Measurements from ENCODE around the gene TRPV3.

DNA sequence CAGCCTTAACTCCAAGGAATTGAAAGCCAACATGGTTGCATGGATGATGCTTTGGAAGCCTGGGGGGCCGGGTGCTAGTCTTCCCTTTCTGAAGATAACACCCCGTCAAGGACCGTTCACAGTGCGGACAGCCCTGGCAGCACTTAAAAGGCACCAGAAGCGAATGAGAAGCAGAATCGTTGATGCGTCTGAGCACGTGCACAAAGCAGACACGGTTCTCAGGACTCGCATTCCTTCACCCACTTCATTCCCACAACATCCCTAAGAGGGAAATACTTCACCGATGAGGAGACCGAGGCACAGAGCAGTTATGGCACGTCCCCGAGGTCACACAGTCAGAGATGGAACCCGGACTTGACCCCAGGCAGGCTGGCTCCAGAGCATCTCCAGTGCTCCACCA lies 37.4 kb upstream of the TRPV3 start:
- TF ChIP-seq, protein P1, sequence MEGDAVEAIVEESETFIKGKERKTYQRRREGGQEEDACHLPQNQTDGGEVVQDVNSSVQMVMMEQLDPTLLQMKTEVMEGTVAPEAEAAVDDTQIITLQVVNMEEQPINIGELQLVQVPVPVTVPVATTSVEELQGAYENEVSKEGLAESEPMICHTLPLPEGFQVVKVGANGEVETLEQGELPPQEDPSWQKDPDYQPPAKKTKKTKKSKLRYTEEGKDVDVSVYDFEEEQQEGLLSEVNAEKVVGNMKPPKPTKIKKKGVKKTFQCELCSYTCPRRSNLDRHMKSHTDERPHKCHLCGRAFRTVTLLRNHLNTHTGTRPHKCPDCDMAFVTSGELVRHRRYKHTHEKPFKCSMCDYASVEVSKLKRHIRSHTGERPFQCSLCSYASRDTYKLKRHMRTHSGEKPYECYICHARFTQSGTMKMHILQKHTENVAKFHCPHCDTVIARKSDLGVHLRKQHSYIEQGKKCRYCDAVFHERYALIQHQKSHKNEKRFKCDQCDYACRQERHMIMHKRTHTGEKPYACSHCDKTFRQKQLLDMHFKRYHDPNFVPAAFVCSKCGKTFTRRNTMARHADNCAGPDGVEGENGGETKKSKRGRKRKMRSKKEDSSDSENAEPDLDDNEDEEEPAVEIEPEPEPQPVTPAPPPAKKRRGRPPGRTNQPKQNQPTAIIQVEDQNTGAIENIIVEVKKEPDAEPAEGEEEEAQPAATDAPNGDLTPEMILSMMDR (IDR thresholded peaks at IDR 0.05): no peak
- no peak for TF ChIP-seq EZH2 (IDR thresholded peaks at IDR 0.05; ENCODE audit: borderline replicate concordance, insufficient read depth, low read depth, low read length, poor library complexity, severe bottlenecking)
